ENCODE data around the gene STOX1. TPM values are rescaled to one million over a fixed set of nuclear protein-coding genes. Genes with fewer than 3 reads are reported as not detected.

Gene STOX1
- total and polyA plus RNA-seq, 10 of the 15 experiments (the other 5 are each of a cell fraction or from before 2014, with no cell fraction given) = 0.18 to 1.2 (median 0.67) TPM; not detected in 1

DNA sequence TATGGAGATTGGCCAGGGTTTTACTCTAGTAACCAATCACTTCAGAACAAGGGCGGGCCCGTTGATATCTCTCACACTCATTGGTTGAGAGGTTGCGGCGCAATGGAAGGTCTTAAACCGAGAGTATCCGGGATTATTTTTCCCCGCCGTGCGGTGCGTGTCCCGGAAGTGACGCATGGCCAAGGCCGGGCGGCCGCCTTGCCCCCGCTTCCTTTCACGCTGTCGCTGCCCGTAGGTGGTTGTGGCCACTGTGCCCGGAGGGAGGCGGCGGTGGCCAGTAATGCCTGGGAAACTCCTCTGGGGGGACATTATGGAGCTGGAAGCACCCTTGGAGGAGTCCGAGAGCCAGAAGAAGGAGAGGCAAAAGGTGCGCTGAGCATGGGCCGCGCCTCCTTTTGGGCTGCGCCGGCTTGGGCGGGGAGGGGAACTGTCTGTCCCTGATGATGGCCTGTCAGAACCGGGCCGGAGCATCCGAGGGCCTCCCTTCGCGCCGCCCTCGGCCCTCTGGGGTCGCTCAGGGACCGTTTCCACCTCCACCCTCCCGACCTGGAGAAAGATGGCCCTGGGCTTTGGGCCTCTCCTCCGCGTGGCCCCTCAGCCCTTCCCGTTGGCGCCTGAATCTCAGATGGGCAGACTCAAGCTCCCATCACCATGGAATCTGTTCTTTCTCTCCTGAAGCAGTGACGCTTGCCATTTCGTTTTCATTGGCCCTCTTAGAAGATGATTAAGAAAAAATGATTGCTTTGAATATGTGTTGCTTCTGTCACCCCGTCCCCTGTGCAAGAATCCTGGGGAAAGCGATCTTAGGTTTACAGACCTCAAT, 74.0 kb downstream of the STOX1 start, which contains the start of gene DDX50 (continued):
- no peak; the same call in 1 of the 2 replicates for TF ChIP-seq FOXM1 (IDR thresholded peaks at IDR 0.05; ENCODE audit: low read depth, low read length)
- TF ChIP-seq BACH1 (IDR thresholded peaks at IDR 0.05; ENCODE audit: borderline replicate concordance) = peak; percentile 79
- peak; percentile 58; the same call in 1 of the 2 replicates for TF ChIP-seq HDGF (IDR thresholded peaks at IDR 0.05)
- no peak for TF ChIP-seq NR2C2 (IDR thresholded peaks at IDR 0.05; ENCODE audit: borderline replicate concordance, control insufficient read depth, insufficient read length, low read depth)
- peak; percentile 83 for TF ChIP-seq LARP7 (IDR thresholded peaks at IDR 0.05)
- TF ChIP-seq NR2F1 (conservative IDR thresholded peaks at IDR 0.05) = 0 out of 2 replicates have a peak, but pooled peaks have one; percentile 36
- TF ChIP-seq TCF7 (IDR thresholded peaks at IDR 0.05; ENCODE audit: borderline replicate concordance) = no peak
- TF ChIP-seq, protein P1, sequence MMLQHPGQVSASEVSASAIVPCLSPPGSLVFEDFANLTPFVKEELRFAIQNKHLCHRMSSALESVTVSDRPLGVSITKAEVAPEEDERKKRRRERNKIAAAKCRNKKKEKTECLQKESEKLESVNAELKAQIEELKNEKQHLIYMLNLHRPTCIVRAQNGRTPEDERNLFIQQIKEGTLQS (IDR thresholded peaks at IDR 0.05; ENCODE audit: borderline replicate concordance, extremely low read depth, low read depth, low read length) = no peak
- TF ChIP-seq, protein P2, sequence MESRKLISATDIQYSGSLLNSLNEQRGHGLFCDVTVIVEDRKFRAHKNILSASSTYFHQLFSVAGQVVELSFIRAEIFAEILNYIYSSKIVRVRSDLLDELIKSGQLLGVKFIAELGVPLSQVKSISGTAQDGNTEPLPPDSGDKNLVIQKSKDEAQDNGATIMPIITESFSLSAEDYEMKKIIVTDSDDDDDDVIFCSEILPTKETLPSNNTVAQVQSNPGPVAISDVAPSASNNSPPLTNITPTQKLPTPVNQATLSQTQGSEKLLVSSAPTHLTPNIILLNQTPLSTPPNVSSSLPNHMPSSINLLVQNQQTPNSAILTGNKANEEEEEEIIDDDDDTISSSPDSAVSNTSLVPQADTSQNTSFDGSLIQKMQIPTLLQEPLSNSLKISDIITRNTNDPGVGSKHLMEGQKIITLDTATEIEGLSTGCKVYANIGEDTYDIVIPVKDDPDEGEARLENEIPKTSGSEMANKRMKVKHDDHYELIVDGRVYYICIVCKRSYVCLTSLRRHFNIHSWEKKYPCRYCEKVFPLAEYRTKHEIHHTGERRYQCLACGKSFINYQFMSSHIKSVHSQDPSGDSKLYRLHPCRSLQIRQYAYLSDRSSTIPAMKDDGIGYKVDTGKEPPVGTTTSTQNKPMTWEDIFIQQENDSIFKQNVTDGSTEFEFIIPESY (IDR thresholded peaks at IDR 0.05) = no peak
- TF ChIP-seq, protein P3, sequence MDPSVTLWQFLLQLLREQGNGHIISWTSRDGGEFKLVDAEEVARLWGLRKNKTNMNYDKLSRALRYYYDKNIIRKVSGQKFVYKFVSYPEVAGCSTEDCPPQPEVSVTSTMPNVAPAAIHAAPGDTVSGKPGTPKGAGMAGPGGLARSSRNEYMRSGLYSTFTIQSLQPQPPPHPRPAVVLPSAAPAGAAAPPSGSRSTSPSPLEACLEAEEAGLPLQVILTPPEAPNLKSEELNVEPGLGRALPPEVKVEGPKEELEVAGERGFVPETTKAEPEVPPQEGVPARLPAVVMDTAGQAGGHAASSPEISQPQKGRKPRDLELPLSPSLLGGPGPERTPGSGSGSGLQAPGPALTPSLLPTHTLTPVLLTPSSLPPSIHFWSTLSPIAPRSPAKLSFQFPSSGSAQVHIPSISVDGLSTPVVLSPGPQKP (IDR thresholded peaks at IDR 0.05; ENCODE audit: low read depth, low read length) = peak; percentile 68
- TF ChIP-seq ASH2L (IDR thresholded peaks at IDR 0.05; ENCODE audit: borderline replicate concordance, low read depth) = no peak; the same call in 1 of the 2 replicates
- TF ChIP-seq POLR2AphosphoS5 (IDR thresholded peaks at IDR 0.05; ENCODE audit: low read length) = peak; percentile 95
- no peak for TF ChIP-seq BMI1 (IDR thresholded peaks at IDR 0.05; ENCODE audit: borderline replicate concordance)
- no peak for TF ChIP-seq CHD4 (IDR thresholded peaks at IDR 0.05)
- TF ChIP-seq SUZ12 (IDR thresholded peaks at IDR 0.05; ENCODE audit: unreplicated experiment) = no peak
- no peak for TF ChIP-seq HDAC6 (IDR thresholded peaks at IDR 0.05; ENCODE audit: unreplicated experiment)
- TF ChIP-seq, protein P4, sequence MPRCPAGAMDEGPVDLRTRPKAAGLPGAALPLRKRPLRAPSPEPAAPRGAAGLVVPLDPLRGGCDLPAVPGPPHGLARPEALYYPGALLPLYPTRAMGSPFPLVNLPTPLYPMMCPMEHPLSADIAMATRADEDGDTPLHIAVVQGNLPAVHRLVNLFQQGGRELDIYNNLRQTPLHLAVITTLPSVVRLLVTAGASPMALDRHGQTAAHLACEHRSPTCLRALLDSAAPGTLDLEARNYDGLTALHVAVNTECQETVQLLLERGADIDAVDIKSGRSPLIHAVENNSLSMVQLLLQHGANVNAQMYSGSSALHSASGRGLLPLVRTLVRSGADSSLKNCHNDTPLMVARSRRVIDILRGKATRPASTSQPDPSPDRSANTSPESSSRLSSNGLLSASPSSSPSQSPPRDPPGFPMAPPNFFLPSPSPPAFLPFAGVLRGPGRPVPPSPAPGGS (IDR thresholded peaks at IDR 0.05; ENCODE audit: borderline replicate concordance, insufficient read depth, low read depth, low read length, poor library complexity, severe bottlenecking) = peak; percentile 26
- 0 out of 2 replicates have a peak, but pooled peaks have one; percentile 13 for TF ChIP-seq SREBF1 (IDR thresholded peaks at IDR 0.05; ENCODE audit: low read length)
- TF ChIP-seq TAF1 (IDR thresholded peaks at IDR 0.05; ENCODE audit: borderline replicate concordance, low read depth, low read length) = no peak
- peak; percentile 91 for TF ChIP-seq SMAD5 (IDR thresholded peaks at IDR 0.05; ENCODE audit: low read depth)
- TF ChIP-seq ZNF274 (IDR thresholded peaks at IDR 0.05; ENCODE audit: insufficient read depth, insufficient read length) = no peak
- 0 out of 2 replicates have a peak, but pooled peaks have one; percentile 14 for TF ChIP-seq WRNIP1 (IDR thresholded peaks at IDR 0.05; ENCODE audit: borderline replicate concordance, low read depth, low read length)
- no peak for TF ChIP-seq MEF2B (IDR thresholded peaks at IDR 0.05; ENCODE audit: partially characterized antibody, poor library complexity, severe bottlenecking)
- no peak for TF ChIP-seq SMAD1 (IDR thresholded peaks at IDR 0.05; ENCODE audit: low read depth, partially characterized antibody)
- peak; percentile 20; the same call in 1 of the 2 replicates for TF ChIP-seq RB1 (IDR thresholded peaks at IDR 0.05; ENCODE audit: borderline replicate concordance)

All from GM12878 (cell line).